Mucosa of descending colon (tissue), 3 donors: ENCODE results near the gene MAGEA4. TPM values are rescaled to one million over a fixed set of nuclear protein-coding genes. Genes with fewer than 3 reads are reported as not detected.

Source experiments
- microRNA-seq: library from miRNA; unstranded; fragments of <30 nt; microRNA quantifications from one replicate; pipeline ENCODE4, GENCODE V29; 2019
- total RNA-seq, 3 donors: library from RNA; stranded (reverse); fragmentation: NEBNext Ultra II Directional in 2 of 3; extraction: Animal tissue kit (Norgen Biotek cat#: 25700) in 2 of 3; gene quantifications; one replicate each; pipeline versions ENCODE4 v1.2.1 to v1.2.4, GENCODE V29; 2021 to 2023
- donor health status: DM: no; HTN: no; CAD: no; lungs with moderate emphysema.
- donor health status: DM: no; HTN: no; CAD: no.
- donor health status: DM: no; HTN: yes; CAD: no.

Gene MAGEA4
- total RNA-seq, 3 donors from 2014 or later = not detected

Small RNA genes lying within 50 kb of the gene (microRNA-seq; reads per million reads assigned to microRNA genes)
- gene MIR224 = 602 reads per million, percentile 80 among the genes with 10 or more reads in this experiment
- gene MIR452 = 241 reads per million, percentile 71 among the genes with 10 or more reads in this experiment

Other genes starting within 250 kb of the MAGEA4 start
- gene PRRG3, start 217.4 kb upstream of the MAGEA4 start, total RNA-seq = 1 to 10 TPM in 1 of 3 donors, under 1 TPM in 2; 0.06 to 2.8 (median 0.22) TPM
- gene FATE1, start 196.9 kb upstream of the MAGEA4 start, total RNA-seq = not detected
- not detected for gene CNGA2, start 178.1 kb upstream of the MAGEA4 start, total RNA-seq
- 10 to 100 TPM; 21.3 to 25.7 (median 22.1) TPM for gene GABRE, start 61.8 kb downstream of the MAGEA4 start, total RNA-seq
- gene MAGEA10, start 225.7 kb downstream of the MAGEA4 start, total RNA-seq = not detected